Panc1 (cell line): Measurements from ENCODE around the gene P3R3URF.

Source experiments
- POLR2AphosphoS5 ChIP-seq: IDR thresholded peaks from 2 replicates; pipeline ENCODE4 v1.6.1; 2012; ENCODE audit warnings: mild to moderate bottlenecking, low read depth, low read length, moderate library complexity
- REST ChIP-seq, 2 experiments: IDR thresholded peaks; 2 replicates each; pipeline ENCODE4 v1.6.1; 2011 to 2012; ENCODE audit warnings: low read depth in 2 of 2, control low read depth in 1 of 2, low read length in 1 of 2, mild to moderate bottlenecking in 1 of 2, moderate library complexity in 1 of 2; ENCODE audit not compliant: insufficient read depth in 1 of 2
- SIN3A ChIP-seq: IDR thresholded peaks from 2 replicates; pipeline ENCODE4 v1.6.1; 2012; ENCODE audit warnings: low read depth, mild to moderate bottlenecking, low read length, moderate library complexity, borderline replicate concordance; ENCODE audit not compliant: insufficient read depth
- TCF7L2 ChIP-seq: IDR thresholded peaks from 2 replicates; pipeline ENCODE4 v1.6.1; 2011; ENCODE audit warnings: mild to moderate bottlenecking, low read depth, low read length, inconsistent platforms
- TF ChIP-seq, protein P1 (sequence below): fragments of 450-650 bp; IDR thresholded peaks from 2 replicates; pipeline ENCODE4 v1.5.1; 2017; ENCODE audit warnings: mild to moderate bottlenecking

DNA sequence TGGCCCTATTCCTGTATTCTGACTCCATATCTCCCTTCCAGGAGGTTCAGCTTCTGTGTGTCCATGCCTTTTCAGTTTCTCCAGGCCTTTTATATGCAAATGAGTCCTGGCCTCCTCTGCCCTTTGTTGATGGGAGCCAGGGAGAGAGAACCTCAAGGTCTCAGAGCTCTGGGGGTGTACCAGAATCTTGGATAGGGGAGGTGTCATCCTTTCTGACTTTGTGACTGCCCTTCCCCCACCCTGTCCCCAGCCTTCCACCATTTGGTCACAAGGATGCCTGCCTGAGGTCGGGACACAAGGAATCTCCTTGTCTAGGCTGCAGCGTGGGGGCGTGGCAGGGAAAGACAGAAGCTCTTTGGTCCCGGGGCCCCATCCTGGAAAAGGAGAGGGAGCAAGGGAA is 45.5 kb upstream of the P3R3URF start:
- TF ChIP-seq, protein P1, sequence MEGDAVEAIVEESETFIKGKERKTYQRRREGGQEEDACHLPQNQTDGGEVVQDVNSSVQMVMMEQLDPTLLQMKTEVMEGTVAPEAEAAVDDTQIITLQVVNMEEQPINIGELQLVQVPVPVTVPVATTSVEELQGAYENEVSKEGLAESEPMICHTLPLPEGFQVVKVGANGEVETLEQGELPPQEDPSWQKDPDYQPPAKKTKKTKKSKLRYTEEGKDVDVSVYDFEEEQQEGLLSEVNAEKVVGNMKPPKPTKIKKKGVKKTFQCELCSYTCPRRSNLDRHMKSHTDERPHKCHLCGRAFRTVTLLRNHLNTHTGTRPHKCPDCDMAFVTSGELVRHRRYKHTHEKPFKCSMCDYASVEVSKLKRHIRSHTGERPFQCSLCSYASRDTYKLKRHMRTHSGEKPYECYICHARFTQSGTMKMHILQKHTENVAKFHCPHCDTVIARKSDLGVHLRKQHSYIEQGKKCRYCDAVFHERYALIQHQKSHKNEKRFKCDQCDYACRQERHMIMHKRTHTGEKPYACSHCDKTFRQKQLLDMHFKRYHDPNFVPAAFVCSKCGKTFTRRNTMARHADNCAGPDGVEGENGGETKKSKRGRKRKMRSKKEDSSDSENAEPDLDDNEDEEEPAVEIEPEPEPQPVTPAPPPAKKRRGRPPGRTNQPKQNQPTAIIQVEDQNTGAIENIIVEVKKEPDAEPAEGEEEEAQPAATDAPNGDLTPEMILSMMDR, result no peak
- TF ChIP-seq REST (IDR thresholded peaks at IDR 0.05; ENCODE audit: insufficient read depth in 1 of 2, low read depth in 2 of 2, low read length in 1 of 2), result no peak
- no peak for TF ChIP-seq SIN3A
- TF ChIP-seq POLR2AphosphoS5, result no peak
- TF ChIP-seq TCF7L2, result no peak
